ENCODE results near the gene PODXL2. TPM values are rescaled to one million over a fixed set of nuclear protein-coding genes. Genes with fewer than 3 reads are reported as not detected.

The PODXL2 gene
- total and polyA plus RNA-seq, 2 of the 8 experiments (the other 6 are each of a cell fraction or from before 2014, with no cell fraction given): 27.6 to 31.6 TPM

DNA sequence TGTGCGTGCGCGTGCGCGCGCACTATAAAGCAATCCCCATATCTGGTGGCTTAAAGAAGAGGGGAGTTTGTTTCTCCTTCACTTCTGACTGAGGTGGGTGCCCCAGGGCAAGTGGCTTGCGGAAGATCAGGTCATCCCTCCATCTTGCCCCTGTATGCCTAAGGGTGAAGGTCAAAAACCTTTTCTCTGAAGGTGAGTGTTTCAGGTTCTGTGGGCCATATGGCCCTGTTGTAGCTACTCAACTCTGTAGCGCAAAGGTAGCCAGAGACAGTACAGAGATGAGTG is 49.3 kb downstream of the PODXL2 start:
- DNase-seq (ENCODE audit: low read depth in 1 of 2, low spot score in 2 of 2): peak in 1 of 2 experiments; percentile 26
- POLR2A ChIA-PET (ENCODE audit: partially characterized antibody): no interaction called here
- Histone ChIP-seq H2BK15ac (ENCODE audit: low read length) (no peak overlapping the region), H4K20me1 (replicated peaks in 1 of 2; ENCODE audit: control insufficient read depth in 1 of 2, insufficient read depth in 2 of 2, low read length in 2 of 2) (peaks cover 0 to 2% of the 10 kb centered on the region in 2 experiments), H2AFZ (ENCODE audit: low read length) (no peak overlapping the region), H3K79me2 (ENCODE audit: control insufficient read depth in 1 of 2, insufficient read depth in 2 of 2, low read length in 2 of 2) (no peaks in the 10 kb centered on the region), H3K36me3 (ENCODE audit: control insufficient read depth in 2 of 4, insufficient read depth in 4 of 4, low read length in 3 of 4) (no peaks in the 10 kb centered on the region), H2AK5ac (ENCODE audit: low read depth, low read length) (no peak overlapping the region), H3K27ac (ENCODE audit: low read depth, low read length) (no peak overlapping the region), H2BK20ac (ENCODE audit: low read length) (no peak overlapping the region), H3K9me3 (ENCODE audit: insufficient read depth in 2 of 2, low read depth in 1 of 2, low read length in 1 of 2) (no peaks in the 10 kb centered on the region), H3K9ac (replicated peaks in 1 of 4; ENCODE audit: extremely low read depth in 1 of 4, low read depth in 3 of 4, low read length in 3 of 4) (no peak overlapping the region), H3K18ac (ENCODE audit: extremely low read depth, low read length) (no peak overlapping the region), H3K4me1 (replicated peaks in 1 of 4; ENCODE audit: control insufficient read depth in 3 of 4, insufficient read depth in 4 of 4, low read length in 3 of 4) (peaks cover 0 to 14% (median 9%) of the 10 kb centered on the region in 4 experiments; a peak in 6 of 7 replicates), H4K5ac (ENCODE audit: insufficient read length, low read depth, low read length) (no peak overlapping the region), H3K23me2 (ENCODE audit: low read depth, low read length) (peaks cover 5% of the 10 kb centered on the region; the same call in 1 of the 2 replicates), H3K56ac (replicated peaks; ENCODE audit: insufficient read length, low read depth, low read length) (no peak overlapping the region), H3K23ac (ENCODE audit: insufficient read length) (no peak overlapping the region), H2BK120ac (replicated peaks; ENCODE audit: low read depth, low read length) (no peak overlapping the region), H2BK12ac (ENCODE audit: low read depth, low read length) (no peak overlapping the region), H3K4ac (replicated peaks; ENCODE audit: insufficient read length, low read depth, low read length) (no peak overlapping the region), H3K79me1 (ENCODE audit: low read depth, low read length) (no peaks in the 10 kb centered on the region), H3K14ac (ENCODE audit: insufficient read length) (no peak overlapping the region), H2BK5ac (ENCODE audit: low read depth, low read length) (no peak overlapping the region), H3K4me3 (ENCODE audit: extremely low read depth in 1 of 4, insufficient read depth in 2 of 4, low read depth in 3 of 4, low read length in 4 of 4) (no peak overlapping the region), H4K91ac (replicated peaks; ENCODE audit: insufficient read length, low read length) (no peak overlapping the region), H3K4me2 (ENCODE audit: insufficient read depth in 1 of 2, low read depth in 2 of 2, low read length in 2 of 2) (no peak overlapping the region), H4K8ac (ENCODE audit: extremely low read depth, insufficient read depth, low read length) (no peak overlapping the region), H3K27me3 (replicated peaks in 1 of 4; ENCODE audit: control insufficient read depth in 3 of 4, extremely low read depth in 1 of 4, insufficient read depth in 3 of 4, low read length in 3 of 4) (no peaks in the 10 kb centered on the region; a peak in 2 of 7 replicates)
- 95% methylated on average over 8 of the region's 8 CpGs; no CpG with 5 or more reads in 1 of the 2 experiments for WGBS, 2 experiments (ENCODE audit: extremely low coverage in 1 of 2, insufficient coverage in 1 of 2, insufficient read length in 1 of 2, insufficient replicate concordance in 2 of 2, low coverage in 1 of 2, low lambda C conversion rate in 2 of 2, missing lambda C conversion rate in 1 of 2)
- no peak for FAIRE-seq
- CTCF ChIA-PET (ENCODE audit: partially characterized antibody): interaction anchor here (0.6 to 9.6 kb wide), 14 partner anchors 11 to 334 kb away, joined by 3 to 172 read pairs (median 9); partner anchors contain the start of gene MGLL
- TF ChIP-seq KDM5A (IDR thresholded peaks at IDR 0.05; ENCODE audit: low read length): no peak
- TF ChIP-seq HDAC2 (IDR thresholded peaks at IDR 0.05; ENCODE audit: borderline replicate concordance in 1 of 2, low read depth in 2 of 2, low read length in 2 of 2): no peak
- TF ChIP-seq, protein P1, sequence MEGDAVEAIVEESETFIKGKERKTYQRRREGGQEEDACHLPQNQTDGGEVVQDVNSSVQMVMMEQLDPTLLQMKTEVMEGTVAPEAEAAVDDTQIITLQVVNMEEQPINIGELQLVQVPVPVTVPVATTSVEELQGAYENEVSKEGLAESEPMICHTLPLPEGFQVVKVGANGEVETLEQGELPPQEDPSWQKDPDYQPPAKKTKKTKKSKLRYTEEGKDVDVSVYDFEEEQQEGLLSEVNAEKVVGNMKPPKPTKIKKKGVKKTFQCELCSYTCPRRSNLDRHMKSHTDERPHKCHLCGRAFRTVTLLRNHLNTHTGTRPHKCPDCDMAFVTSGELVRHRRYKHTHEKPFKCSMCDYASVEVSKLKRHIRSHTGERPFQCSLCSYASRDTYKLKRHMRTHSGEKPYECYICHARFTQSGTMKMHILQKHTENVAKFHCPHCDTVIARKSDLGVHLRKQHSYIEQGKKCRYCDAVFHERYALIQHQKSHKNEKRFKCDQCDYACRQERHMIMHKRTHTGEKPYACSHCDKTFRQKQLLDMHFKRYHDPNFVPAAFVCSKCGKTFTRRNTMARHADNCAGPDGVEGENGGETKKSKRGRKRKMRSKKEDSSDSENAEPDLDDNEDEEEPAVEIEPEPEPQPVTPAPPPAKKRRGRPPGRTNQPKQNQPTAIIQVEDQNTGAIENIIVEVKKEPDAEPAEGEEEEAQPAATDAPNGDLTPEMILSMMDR (IDR thresholded peaks at IDR 0.05; ENCODE audit: control extremely low read depth in 1 of 3, insufficient read depth in 1 of 3, low read depth in 1 of 3, low read length in 3 of 3): no peak
- no peak for TF ChIP-seq SRF (IDR thresholded peaks at IDR 0.05; ENCODE audit: low read depth, low read length)
- TF ChIP-seq, protein P2, sequence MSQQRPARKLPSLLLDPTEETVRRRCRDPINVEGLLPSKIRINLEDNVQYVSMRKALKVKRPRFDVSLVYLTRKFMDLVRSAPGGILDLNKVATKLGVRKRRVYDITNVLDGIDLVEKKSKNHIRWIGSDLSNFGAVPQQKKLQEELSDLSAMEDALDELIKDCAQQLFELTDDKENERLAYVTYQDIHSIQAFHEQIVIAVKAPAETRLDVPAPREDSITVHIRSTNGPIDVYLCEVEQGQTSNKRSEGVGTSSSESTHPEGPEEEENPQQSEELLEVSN (IDR thresholded peaks at IDR 0.05): no peak
- no peak for TF ChIP-seq SIN3A (conservative IDR thresholded peaks at IDR 0.05 in 1 of 2, IDR thresholded peaks at IDR 0.05 in 1 of 2; ENCODE audit: low read depth in 1 of 2, low read length in 2 of 2)
- TF ChIP-seq, protein P3, sequence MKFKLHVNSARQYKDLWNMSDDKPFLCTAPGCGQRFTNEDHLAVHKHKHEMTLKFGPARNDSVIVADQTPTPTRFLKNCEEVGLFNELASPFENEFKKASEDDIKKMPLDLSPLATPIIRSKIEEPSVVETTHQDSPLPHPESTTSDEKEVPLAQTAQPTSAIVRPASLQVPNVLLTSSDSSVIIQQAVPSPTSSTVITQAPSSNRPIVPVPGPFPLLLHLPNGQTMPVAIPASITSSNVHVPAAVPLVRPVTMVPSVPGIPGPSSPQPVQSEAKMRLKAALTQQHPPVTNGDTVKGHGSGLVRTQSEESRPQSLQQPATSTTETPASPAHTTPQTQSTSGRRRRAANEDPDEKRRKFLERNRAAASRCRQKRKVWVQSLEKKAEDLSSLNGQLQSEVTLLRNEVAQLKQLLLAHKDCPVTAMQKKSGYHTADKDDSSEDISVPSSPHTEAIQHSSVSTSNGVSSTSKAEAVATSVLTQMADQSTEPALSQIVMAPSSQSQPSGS (IDR thresholded peaks at IDR 0.05; ENCODE audit: low read length): no peak

Data from H1 (cell line).